ENCODE measurements around the gene ENPP6. TPM values are rescaled to one million over a fixed set of nuclear protein-coding genes. Genes with fewer than 3 reads are reported as not detected.

Gene ENPP6
- polyA plus RNA-seq, 2 donors, result 0.14 to 0.20 TPM

DNA sequence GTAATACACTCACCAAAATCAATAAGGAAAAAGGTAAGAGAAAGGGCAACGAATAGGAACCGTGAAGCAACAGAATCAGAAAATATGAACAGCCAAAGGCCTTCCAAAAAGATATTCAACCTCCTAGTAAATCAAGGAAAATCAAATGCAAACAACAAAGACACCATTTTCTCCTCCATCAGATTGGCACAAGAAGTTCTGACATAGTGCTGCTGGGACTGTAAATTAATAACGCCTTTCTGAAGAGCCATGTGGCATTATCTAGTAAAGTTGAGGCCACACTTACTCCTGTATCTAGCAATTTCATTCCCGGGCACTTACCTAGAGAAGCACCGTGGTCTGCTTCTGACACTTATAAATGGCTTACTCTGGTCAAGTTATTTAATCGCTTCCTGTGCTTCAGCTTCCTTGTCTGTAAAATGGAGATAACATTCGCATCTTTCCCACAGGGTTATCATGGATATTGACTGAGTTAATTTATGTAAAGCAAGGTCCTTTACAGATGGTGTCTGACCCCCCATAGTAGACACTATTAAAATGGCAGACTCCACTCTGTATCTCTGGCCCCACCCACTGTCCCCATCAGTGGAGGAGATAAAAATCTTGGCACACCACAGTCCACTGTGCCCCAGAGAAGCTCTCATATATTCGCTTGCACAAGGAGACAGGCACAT lies 20.5 kb upstream of the ENPP6 start:
- Histone ChIP-seq H3K4me1 (ENCODE audit: control insufficient read depth in 2 of 2, insufficient read depth in 2 of 2, low read length in 1 of 2) (no peaks in the 10 kb centered on the region), H3K27ac (ENCODE audit: low read depth in 2 of 2, low read length in 1 of 2) (no peak overlapping the region), H3K36me3 (ENCODE audit: control insufficient read depth in 2 of 2, insufficient read depth in 2 of 2, low read length in 1 of 2) (no peaks in the 10 kb centered on the region), H3K9me3 (ENCODE audit: control insufficient read depth in 2 of 2, insufficient read depth in 1 of 2, low read depth in 1 of 2, low read length in 1 of 2) (no peaks in the 10 kb centered on the region), H3K27me3 (ENCODE audit: control insufficient read depth in 1 of 2, insufficient read depth in 2 of 2, low read length in 2 of 2) (no peaks in the 10 kb centered on the region), H3K4me3 (ENCODE audit: low read depth in 1 of 2, low read length in 2 of 2) (no peak overlapping the region)
- WGBS, 2 donors, result 75 to 81% methylated on average over 8 of the region's 8 CpGs

DNA sequence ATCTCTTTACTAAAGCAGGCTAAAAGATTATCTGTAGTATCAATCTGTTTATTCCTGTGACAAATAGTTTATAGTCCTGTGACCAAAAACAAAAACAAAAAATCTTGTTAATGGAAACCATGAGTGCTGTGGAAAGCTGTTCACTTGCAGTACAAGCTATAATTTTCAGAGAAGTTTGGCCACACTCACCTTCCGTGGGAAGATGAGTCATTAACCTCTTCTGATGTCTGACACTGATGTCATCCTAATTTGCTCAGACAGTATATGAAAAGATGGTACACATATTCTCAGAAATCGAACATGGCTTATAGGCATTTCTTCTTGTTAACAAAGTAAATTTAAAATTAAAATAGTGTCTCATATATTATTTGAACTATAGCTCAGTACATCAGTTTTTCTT lies 19.9 kb upstream of the ENPP6 start:
- Histone ChIP-seq H3K4me3 (ENCODE audit: low read depth in 1 of 2, low read length in 2 of 2) (no peak overlapping the region), H3K36me3 (ENCODE audit: control insufficient read depth in 2 of 2, insufficient read depth in 2 of 2, low read length in 1 of 2) (no peaks in the 10 kb centered on the region), H3K27me3 (ENCODE audit: control insufficient read depth in 1 of 2, insufficient read depth in 2 of 2, low read length in 2 of 2) (no peaks in the 10 kb centered on the region), H3K27ac (ENCODE audit: low read depth in 2 of 2, low read length in 1 of 2) (no peak overlapping the region), H3K4me1 (ENCODE audit: control insufficient read depth in 2 of 2, insufficient read depth in 2 of 2, low read length in 1 of 2) (no peaks in the 10 kb centered on the region), H3K9me3 (ENCODE audit: control insufficient read depth in 2 of 2, insufficient read depth in 1 of 2, low read depth in 1 of 2, low read length in 1 of 2) (no peaks in the 10 kb centered on the region)
- 26 to 41% methylated on average over 2 of the region's 2 CpGs for WGBS, 2 donors

DNA sequence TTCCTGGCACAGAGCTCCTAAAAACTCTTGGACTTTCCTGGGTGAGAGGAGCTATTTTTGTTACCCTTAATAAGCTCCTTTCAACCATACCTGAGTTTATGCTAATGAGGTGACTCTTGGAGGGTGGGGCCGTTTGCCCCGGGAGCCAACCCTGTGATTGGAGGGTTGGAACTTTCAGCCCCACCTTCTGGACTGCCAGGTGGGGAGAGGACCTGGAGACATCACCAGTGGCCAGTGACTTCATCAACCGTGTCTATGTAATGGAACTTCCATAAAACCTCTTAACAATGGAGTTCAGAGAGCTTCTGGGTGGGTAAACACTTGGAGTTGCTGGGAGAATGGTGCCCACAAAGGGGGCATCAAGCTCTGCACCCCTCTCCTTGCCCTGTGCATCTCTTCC lies 17.9 kb upstream of the ENPP6 start:
- Histone ChIP-seq H3K36me3 (ENCODE audit: control insufficient read depth in 2 of 2, insufficient read depth in 2 of 2, low read length in 1 of 2) (no peaks in the 10 kb centered on the region), H3K4me3 (ENCODE audit: low read depth in 1 of 2, low read length in 2 of 2) (no peak overlapping the region), H3K27me3 (ENCODE audit: control insufficient read depth in 1 of 2, insufficient read depth in 2 of 2, low read length in 2 of 2) (no peaks in the 10 kb centered on the region), H3K9me3 (ENCODE audit: control insufficient read depth in 2 of 2, insufficient read depth in 1 of 2, low read depth in 1 of 2, low read length in 1 of 2) (no peaks in the 10 kb centered on the region), H3K4me1 (ENCODE audit: control insufficient read depth in 2 of 2, insufficient read depth in 2 of 2, low read length in 1 of 2) (no peaks in the 10 kb centered on the region), H3K27ac (ENCODE audit: low read depth in 2 of 2, low read length in 1 of 2) (no peak overlapping the region)
- 75 to 78% methylated on average over 3 of the region's 3 CpGs for WGBS, 2 donors

DNA sequence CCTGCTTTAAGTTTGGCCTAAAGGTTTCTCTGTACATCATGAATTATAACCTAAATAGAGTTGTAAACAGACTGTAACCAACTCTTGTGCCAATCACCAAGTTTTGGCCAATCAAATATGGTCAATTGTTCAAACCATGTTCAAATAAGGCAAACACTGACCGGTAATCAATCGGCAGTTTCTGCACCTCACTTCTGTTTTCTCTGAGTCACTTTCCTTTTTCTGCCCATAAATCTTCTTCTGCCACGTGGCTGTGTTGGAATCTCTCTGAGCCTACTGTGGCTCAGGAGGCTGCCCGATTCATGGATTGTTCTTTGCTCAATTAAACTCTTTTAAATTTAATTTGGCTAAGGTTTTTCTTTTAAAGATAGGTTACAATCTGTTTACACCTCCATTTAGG lies 16.5 kb upstream of the ENPP6 start:
- WGBS, 2 donors, result 78 to 80% methylated on average over 4 of the region's 4 CpGs

DNA sequence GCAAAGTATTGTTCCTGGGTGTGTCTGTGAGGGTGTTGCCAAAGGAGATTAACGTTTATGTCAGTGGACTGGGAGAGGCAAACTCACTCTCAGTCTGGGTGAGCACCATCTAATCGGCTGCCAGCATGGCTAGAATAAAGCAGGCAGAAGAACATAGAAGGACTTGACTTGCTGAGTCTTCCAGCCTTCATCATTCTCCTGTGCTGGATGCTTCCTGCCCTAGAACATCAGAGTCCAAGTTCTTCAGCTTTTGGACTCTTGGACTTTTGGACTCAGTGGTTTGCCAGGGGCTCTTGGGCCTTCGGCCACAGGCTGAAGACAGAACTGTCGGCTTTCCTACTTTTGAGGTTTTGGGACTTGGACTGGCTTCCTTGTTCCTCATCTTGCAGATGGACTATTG lies 15.3 kb upstream of the ENPP6 start:
- H3K27me3 ChIP-seq (ENCODE audit: control insufficient read depth in 1 of 2, insufficient read depth in 2 of 2, low read length in 2 of 2), result peaks cover 0 to 2% of the 10 kb centered on the region in 2 donors
- 61 to 63% methylated on average over 4 of the region's 4 CpGs for WGBS, 2 donors
- no peak overlapping the region for H3K27ac ChIP-seq (ENCODE audit: low read depth in 2 of 2, low read length in 1 of 2)
- H3K4me1 ChIP-seq (ENCODE audit: control insufficient read depth in 2 of 2, insufficient read depth in 2 of 2, low read length in 1 of 2), result peaks cover 0 to 1% of the 10 kb centered on the region in 2 donors
- H3K4me3 ChIP-seq (ENCODE audit: low read depth in 1 of 2, low read length in 2 of 2), result no peak overlapping the region
- H3K36me3 ChIP-seq (ENCODE audit: control insufficient read depth in 2 of 2, insufficient read depth in 2 of 2, low read length in 1 of 2), result no peaks in the 10 kb centered on the region
- H3K9me3 ChIP-seq (ENCODE audit: control insufficient read depth in 2 of 2, insufficient read depth in 1 of 2, low read depth in 1 of 2, low read length in 1 of 2), result no peaks in the 10 kb centered on the region

More for the DNA sequence above, 16.5 kb upstream of the ENPP6 start:
- no peaks in the 10 kb centered on the region for H3K36me3 ChIP-seq (ENCODE audit: control insufficient read depth in 2 of 2, insufficient read depth in 2 of 2, low read length in 1 of 2)
- H3K27me3 ChIP-seq (ENCODE audit: control insufficient read depth in 1 of 2, insufficient read depth in 2 of 2, low read length in 2 of 2), result no peaks in the 10 kb centered on the region
- no peak overlapping the region for H3K4me3 ChIP-seq (ENCODE audit: low read depth in 1 of 2, low read length in 2 of 2)
- H3K27ac ChIP-seq (ENCODE audit: low read depth in 2 of 2, low read length in 1 of 2), result no peak overlapping the region
- H3K4me1 ChIP-seq (ENCODE audit: control insufficient read depth in 2 of 2, insufficient read depth in 2 of 2, low read length in 1 of 2), result peaks cover 0 to 1% of the 10 kb centered on the region in 2 donors
- H3K9me3 ChIP-seq (ENCODE audit: control insufficient read depth in 2 of 2, insufficient read depth in 1 of 2, low read depth in 1 of 2, low read length in 1 of 2), result no peaks in the 10 kb centered on the region

DNA sequence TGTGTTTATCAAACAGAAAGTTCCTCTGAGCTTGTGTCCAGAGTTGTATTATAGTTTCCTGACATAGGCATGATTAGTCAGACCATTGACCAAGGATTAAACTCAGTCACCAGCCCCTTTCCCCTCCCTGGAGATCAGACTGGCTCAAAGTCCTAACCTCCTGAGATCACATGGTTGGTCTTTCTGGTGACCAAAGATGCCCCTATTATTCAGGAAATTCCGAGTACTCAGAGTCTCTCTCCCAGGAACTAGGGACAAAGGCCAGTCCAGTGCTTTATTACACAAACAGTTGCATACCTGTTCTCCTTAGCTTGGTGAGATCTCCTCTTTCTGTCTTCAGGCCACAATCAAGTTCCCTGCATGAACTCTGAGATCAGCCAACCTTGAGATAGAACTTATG lies 14.5 kb upstream of the ENPP6 start:
- H3K4me1 ChIP-seq (ENCODE audit: control insufficient read depth in 2 of 2, insufficient read depth in 2 of 2, low read length in 1 of 2), result peaks cover 0 to 1% of the 10 kb centered on the region in 2 donors
- H3K36me3 ChIP-seq (ENCODE audit: control insufficient read depth in 2 of 2, insufficient read depth in 2 of 2, low read length in 1 of 2), result no peaks in the 10 kb centered on the region
- no peak overlapping the region for H3K27ac ChIP-seq (ENCODE audit: low read depth in 2 of 2, low read length in 1 of 2)
- WGBS, 2 donors, result 74 to 80% methylated on average over 1 of the region's 1 CpG
- H3K9me3 ChIP-seq (ENCODE audit: control insufficient read depth in 2 of 2, insufficient read depth in 1 of 2, low read depth in 1 of 2, low read length in 1 of 2), result no peaks in the 10 kb centered on the region
- H3K27me3 ChIP-seq (ENCODE audit: control insufficient read depth in 1 of 2, insufficient read depth in 2 of 2, low read length in 2 of 2), result peaks cover 0 to 2% of the 10 kb centered on the region in 2 donors
- H3K4me3 ChIP-seq (ENCODE audit: low read depth in 1 of 2, low read length in 2 of 2), result no peak overlapping the region

DNA sequence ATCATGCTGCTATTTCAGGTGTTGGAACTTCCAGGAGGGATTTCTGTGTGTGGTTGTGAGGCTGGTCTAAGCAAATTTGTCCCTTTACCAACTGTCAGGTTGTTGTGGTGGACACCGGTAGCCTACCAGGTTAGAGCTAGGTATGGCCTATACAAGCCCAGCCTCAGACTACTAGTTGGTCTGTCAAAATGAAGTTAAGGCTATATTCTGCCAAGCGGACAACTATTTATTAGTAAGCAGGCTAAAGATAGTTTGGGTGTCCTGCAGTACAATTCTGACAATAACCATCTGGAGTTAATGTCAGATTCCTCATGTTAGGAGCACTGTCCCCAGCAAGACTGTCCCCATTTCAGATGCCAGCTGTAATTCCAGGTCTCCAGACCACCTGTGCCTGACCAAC lies 13.9 kb upstream of the ENPP6 start:
- H3K27ac ChIP-seq (ENCODE audit: low read depth in 2 of 2, low read length in 1 of 2), result no peak overlapping the region

DNA sequence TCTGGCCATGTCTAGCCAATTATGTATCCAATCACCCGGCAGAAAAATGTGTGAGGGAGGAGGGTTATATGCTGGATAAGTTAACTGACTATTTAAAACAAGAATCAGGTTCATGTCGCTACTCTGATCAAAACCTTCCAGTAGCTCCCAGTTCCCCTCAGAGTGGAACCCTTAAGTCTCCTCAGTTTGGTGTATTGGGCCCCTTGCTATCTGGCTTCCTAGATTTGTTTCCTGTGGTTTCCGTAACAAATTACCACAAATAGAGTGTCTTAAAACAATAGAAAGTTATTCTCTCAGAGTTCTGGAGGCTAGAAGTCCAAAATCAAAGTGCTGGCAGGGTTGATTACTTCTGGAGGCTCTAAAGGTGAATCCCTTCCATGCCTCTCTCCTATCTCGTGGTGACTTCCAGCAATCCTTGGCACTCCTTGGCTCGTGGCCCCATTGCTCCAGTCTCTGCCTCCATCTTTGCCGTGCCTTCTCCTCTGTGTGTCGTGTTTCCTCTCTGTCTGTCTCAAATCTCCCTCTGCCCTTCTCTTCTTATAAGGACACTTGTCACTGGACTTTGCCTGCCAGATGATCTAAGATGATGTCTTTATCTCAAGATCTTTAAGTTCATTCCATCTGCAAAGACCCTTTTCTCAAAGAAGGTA lies 10.5 kb upstream of the ENPP6 start:
- WGBS, 2 donors, result 81 to 88% methylated on average over 7 of the region's 7 CpGs
- Histone ChIP-seq H3K9me3 (ENCODE audit: control insufficient read depth in 2 of 2, insufficient read depth in 1 of 2, low read depth in 1 of 2, low read length in 1 of 2) (no peaks in the 10 kb centered on the region), H3K36me3 (ENCODE audit: control insufficient read depth in 2 of 2, insufficient read depth in 2 of 2, low read length in 1 of 2) (no peaks in the 10 kb centered on the region), H3K27ac (ENCODE audit: low read depth in 2 of 2, low read length in 1 of 2) (no peak overlapping the region), H3K27me3 (ENCODE audit: control insufficient read depth in 1 of 2, insufficient read depth in 2 of 2, low read length in 2 of 2) (peaks cover 0 to 2% of the 10 kb centered on the region in 2 donors), H3K4me3 (ENCODE audit: low read depth in 1 of 2, low read length in 2 of 2) (no peak overlapping the region), H3K4me1 (ENCODE audit: control insufficient read depth in 2 of 2, insufficient read depth in 2 of 2, low read length in 1 of 2) (peaks cover 0 to 1% of the 10 kb centered on the region in 2 donors)

More for the DNA sequence above, 13.9 kb upstream of the ENPP6 start:
- no peak overlapping the region for H3K4me3 ChIP-seq (ENCODE audit: low read depth in 1 of 2, low read length in 2 of 2)
- peaks cover 0 to 2% of the 10 kb centered on the region in 2 donors for H3K27me3 ChIP-seq (ENCODE audit: control insufficient read depth in 1 of 2, insufficient read depth in 2 of 2, low read length in 2 of 2)
- WGBS, 2 donors, result 90 to 91% methylated on average over 2 of the region's 2 CpGs
- no peaks in the 10 kb centered on the region for H3K36me3 ChIP-seq (ENCODE audit: control insufficient read depth in 2 of 2, insufficient read depth in 2 of 2, low read length in 1 of 2)
- H3K4me1 ChIP-seq (ENCODE audit: control insufficient read depth in 2 of 2, insufficient read depth in 2 of 2, low read length in 1 of 2), result peaks cover 0 to 1% of the 10 kb centered on the region in 2 donors
- no peaks in the 10 kb centered on the region for H3K9me3 ChIP-seq (ENCODE audit: control insufficient read depth in 2 of 2, insufficient read depth in 1 of 2, low read depth in 1 of 2, low read length in 1 of 2)

DNA sequence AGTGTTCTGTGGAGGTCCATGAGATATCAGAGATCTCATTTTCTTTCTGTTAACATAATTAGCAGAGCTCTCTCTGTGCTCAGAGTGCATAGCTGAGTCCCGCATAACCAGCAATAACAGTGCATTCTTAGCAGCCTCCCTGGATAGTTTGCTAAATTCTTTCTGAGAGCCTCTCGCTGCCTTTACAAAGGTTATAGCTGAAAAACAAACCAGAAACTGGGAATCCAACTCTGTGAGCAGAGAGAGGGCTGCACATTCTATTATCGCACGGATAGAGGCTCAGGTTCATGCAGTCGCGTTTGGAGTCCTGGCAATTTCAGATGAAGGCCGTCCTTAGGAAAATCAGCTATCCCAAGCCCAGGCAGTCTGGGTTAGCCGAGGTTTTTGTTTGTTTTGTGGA lies 1.2 kb downstream of the ENPP6 start:
- no peaks in the 10 kb centered on the region for H3K27me3 ChIP-seq (ENCODE audit: control insufficient read depth in 1 of 2, insufficient read depth in 2 of 2, low read length in 2 of 2)
- H3K9me3 ChIP-seq (ENCODE audit: control insufficient read depth in 2 of 2, insufficient read depth in 1 of 2, low read depth in 1 of 2, low read length in 1 of 2), result no peaks in the 10 kb centered on the region
- H3K27ac ChIP-seq (ENCODE audit: low read depth in 2 of 2, low read length in 1 of 2), result no peak overlapping the region
- H3K4me1 ChIP-seq (ENCODE audit: control insufficient read depth in 2 of 2, insufficient read depth in 2 of 2, low read length in 1 of 2), result no peaks in the 10 kb centered on the region
- H3K4me3 ChIP-seq (ENCODE audit: low read depth in 1 of 2, low read length in 2 of 2), result no peak overlapping the region
- WGBS, 2 donors, result 70 to 73% methylated on average over 8 of the region's 8 CpGs
- H3K36me3 ChIP-seq (ENCODE audit: control insufficient read depth in 2 of 2, insufficient read depth in 2 of 2, low read length in 1 of 2), result no peaks in the 10 kb centered on the region

Data from esophagus (tissue), 2 donors.